ENCODE results near the gene CPNE9.

Gene CPNE9

GRCh38 chr3:9679476-9680080, 24.1 kb upstream of the CPNE9 start:
- TF ChIP-seq EZH2phosphoT487 (IDR thresholded peaks at IDR 0.05; ENCODE audit: low read depth) = no peak
- no peak for TF ChIP-seq CTCF (IDR thresholded peaks at IDR 0.05; ENCODE audit: low read depth, low read length)
- Histone ChIP-seq H3K4me1 (ENCODE audit: low read length) (no peaks in the 10 kb centered on the region), H3K36me3 (replicated peaks; ENCODE audit: low read depth, low read length) (peaks cover 82% of the 10 kb centered on the region)

DNA sequence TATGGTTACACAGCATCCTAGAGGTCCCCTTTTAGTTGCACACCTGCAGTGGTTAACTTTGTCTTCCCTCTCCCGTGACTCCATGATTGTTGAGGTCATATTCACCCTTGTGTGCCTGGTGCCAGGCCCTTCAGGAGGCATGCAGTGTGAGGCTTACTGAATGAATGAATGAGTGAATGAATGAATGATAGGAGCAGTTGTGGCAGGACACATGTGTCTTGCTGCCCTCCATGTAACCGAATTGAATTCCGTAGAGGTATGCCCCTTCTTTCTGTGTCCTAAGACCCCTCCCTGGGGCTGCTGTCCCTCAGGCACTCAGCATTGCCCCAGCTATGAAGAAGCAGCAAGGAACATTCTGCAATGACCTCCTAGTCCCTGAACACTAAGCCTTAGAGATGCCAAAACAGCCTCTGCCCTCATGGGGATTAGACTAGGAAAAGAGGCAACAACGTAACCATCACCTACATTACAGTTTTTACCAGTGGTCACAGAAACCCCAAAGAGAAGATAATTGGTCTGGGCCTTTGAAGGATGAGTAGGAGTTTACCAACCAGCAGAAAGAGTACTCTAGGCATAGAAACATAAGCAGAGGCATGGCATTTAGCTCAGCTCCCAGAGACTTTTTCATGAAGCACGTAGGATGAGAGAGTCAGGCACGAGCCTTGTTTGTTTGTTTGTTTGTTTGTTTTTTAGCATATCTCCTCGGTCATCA, 22.5 kb upstream of the CPNE9 start:
- Histone ChIP-seq H3K4me2 (ENCODE audit: low read length) (no peak overlapping the region), H3K27me3 (ENCODE audit: low read depth, low read length) (no peaks in the 10 kb centered on the region), H3K4me1 (ENCODE audit: low read length) (no peaks in the 10 kb centered on the region), H2AFZ (ENCODE audit: low read depth, low read length) (no peak overlapping the region), H3K27ac (ENCODE audit: low read length) (no peak overlapping the region), H3K36me3 (replicated peaks; ENCODE audit: low read depth, low read length) (peaks cover 89% of the 10 kb centered on the region), H4K20me1 (ENCODE audit: insufficient read depth, low read length) (no peaks in the 10 kb centered on the region), H3K9me3 (ENCODE audit: insufficient read depth, low read length) (no peaks in the 10 kb centered on the region), H3K9ac (ENCODE audit: low read length) (no peak overlapping the region), H3K79me2 (ENCODE audit: low read length) (no peaks in the 10 kb centered on the region), H3K4me3 (ENCODE audit: low read length) (no peak overlapping the region)
- TF ChIP-seq EZH2phosphoT487 (IDR thresholded peaks at IDR 0.05; ENCODE audit: low read depth) = no peak
- no peak for TF ChIP-seq CTCF (IDR thresholded peaks at IDR 0.05; ENCODE audit: low read depth, low read length)

More at GRCh38 chr3:9679476-9680080, 24.1 kb upstream of the CPNE9 start:
- Histone ChIP-seq H3K79me2 (ENCODE audit: low read length) (no peaks in the 10 kb centered on the region), H3K9me3 (ENCODE audit: insufficient read depth, low read length) (no peaks in the 10 kb centered on the region), H3K27me3 (ENCODE audit: low read depth, low read length) (no peaks in the 10 kb centered on the region), H3K27ac (ENCODE audit: low read length) (no peak overlapping the region), H3K4me2 (ENCODE audit: low read length) (no peak overlapping the region), H3K9ac (ENCODE audit: low read length) (no peak overlapping the region), H3K4me3 (ENCODE audit: low read length) (no peak overlapping the region), H4K20me1 (ENCODE audit: insufficient read depth, low read length) (peaks cover 3% of the 10 kb centered on the region; the same call in 1 of the 2 replicates), H2AFZ (ENCODE audit: low read depth, low read length) (no peak overlapping the region)

- H3K36me3 ChIP-seq (replicated peaks; ENCODE audit: low read depth, low read length) = peaks cover 89% of the 10 kb centered on the region
Observed at GRCh38 chr3:9681723-9682081, 21.9 kb upstream of the CPNE9 start.

More at GRCh38 chr3:9681723-9682081, 21.9 kb upstream of the CPNE9 start:
- H3K27me3 ChIP-seq (ENCODE audit: low read depth, low read length) = no peaks in the 10 kb centered on the region
- H3K9me3 ChIP-seq (ENCODE audit: insufficient read depth, low read length) = no peaks in the 10 kb centered on the region
- no peaks in the 10 kb centered on the region for H4K20me1 ChIP-seq (ENCODE audit: insufficient read depth, low read length)
- no peak overlapping the region for H3K4me2 ChIP-seq (ENCODE audit: low read length)
- H3K4me1 ChIP-seq (ENCODE audit: low read length) = no peaks in the 10 kb centered on the region
- H3K9ac ChIP-seq (ENCODE audit: low read length) = no peak overlapping the region
- no peak overlapping the region for H3K27ac ChIP-seq (ENCODE audit: low read length)
- H3K4me3 ChIP-seq (ENCODE audit: low read length) = no peak overlapping the region
- no peaks in the 10 kb centered on the region for H3K79me2 ChIP-seq (ENCODE audit: low read length)
- no peak overlapping the region for H2AFZ ChIP-seq (ENCODE audit: low read depth, low read length)
- TF ChIP-seq CTCF (IDR thresholded peaks at IDR 0.05; ENCODE audit: low read depth, low read length) (no peak), EZH2phosphoT487 (IDR thresholded peaks at IDR 0.05; ENCODE audit: low read depth) (no peak)

Measured in OCI-LY3 (cell line).